Gastrocnemius medialis (tissue), 4 donors: Measurements from ENCODE around the gene B3GNT9. TPM values are rescaled to one million over a fixed set of nuclear protein-coding genes. Genes with fewer than 3 reads are reported as not detected.

ENCODE experiments used
- ATAC-seq, 2 donors: fragments of 150-250 bp; one replicate each; pipeline ENCODE4 v1.9.1; 2016
- DNase-seq, 2 donors: peaks; one replicate each; pipeline ENCODE4 v3.0.0-alpha.2; 2019
- H3K27ac ChIP-seq, 4 donors: fragments of 200-600 bp; sonication (generic); 1 replicate in 1 of 4; 2 replicates in 3 of 4; pipeline ENCODE4 v1.5.1; 2016 to 2018; ENCODE audit warnings: mild to moderate bottlenecking in 2 of 4, moderate library complexity in 1 of 4
- H3K27me3 ChIP-seq, 3 donors: fragments of 200-600 bp; sonication (generic) in 2 of 3; 1 replicate in 1 of 3; 2 replicates in 2 of 3; pipeline versions ENCODE4 v1.5.1 to v1.6.0; 2016 to 2019; ENCODE audit warnings: mild to moderate bottlenecking in 1 of 3, moderate library complexity in 1 of 3
- H3K36me3 ChIP-seq, 2 donors: fragments of 200-600 bp; sonication (generic) in 1 of 2; one replicate each; pipeline ENCODE4 v1.5.1; 2017 to 2018
- H3K4me1 ChIP-seq, 2 donors: fragments of 200-600 bp; sonication (generic) in 1 of 2; one replicate each; pipeline ENCODE4 v1.5.1; 2016 to 2017; ENCODE audit warnings: mild to moderate bottlenecking in 2 of 2
- H3K4me3 ChIP-seq, 4 donors: fragments of 200-600 bp; sonication (generic) in 3 of 4; 1 replicate in 1 of 4; 2 replicates in 3 of 4; pipeline ENCODE4 v1.5.1; 2016 to 2019; ENCODE audit warnings: mild to moderate bottlenecking in 2 of 4
- H3K9me3 ChIP-seq, 3 donors: fragments of 200-600 bp; sonication (generic) in 2 of 3; 1 replicate in 1 of 3; 2 replicates in 2 of 3; pipeline ENCODE4 v1.5.1; 2016 to 2019
- POLR2A ChIP-seq, 2 donors: fragments of 450-650 bp; IDR thresholded peaks; one replicate each; pipeline ENCODE4 v1.6.1; 2017; ENCODE audit warnings: antibody characterized with exemption in 2 of 2, mild to moderate bottlenecking in 2 of 2, moderate library complexity in 2 of 2
- in situ Hi-C, 4 donors: fragments of 200-750 bp; cut with MboI; loops; one replicate each; pipeline versions ENCODE4 v1.15.0 to v1.8.0; 2017; ENCODE audit warnings: low sequenced_read_pairs in 4 of 4
- intact Hi-C: fragments of 100-400 bp; cut with DNase I; formaldehyde crosslinking; loops from one replicate; pipeline ENCODE4 v1.15.1; 2023; ENCODE audit warnings: low total_unique reads
- total RNA-seq, 4 donors: library from RNA; depleted of rRNA; stranded (reverse); fragments of >200 nt; gene quantifications; one replicate each; pipeline versions ENCODE4 v1.1.0 to v1.2.3, GENCODE V29; 2016
- TF ChIP-seq, protein P1 (sequence below), 5 experiments: fragments of 450-650 bp in 3 of 5; fragments of 200-600 bp in 2 of 5; sonication (generic) in 2 of 5; IDR thresholded peaks in 4 of 5; conservative IDR thresholded peaks in 1 of 5; 1 replicate in 4 of 5; 2 replicates in 1 of 5; pipeline ENCODE4 v1.5.1; 2016 to 2019; ENCODE audit warnings: antibody characterized with exemption in 5 of 5, mild to moderate bottlenecking in 3 of 5, moderate library complexity in 3 of 5

Gene B3GNT9
- total RNA-seq, 4 donors from 2014 or later: 1.5 to 3.1 (median 2.6) TPM

- Histone ChIP-seq H3K4me3 (peak overlapping the region; percentile 65 to 88 (median 70)), H3K27ac (peak overlapping the region; percentile 85 to 97 (median 95)), H3K27me3 (no peaks in the 10 kb centered on the region), H3K4me1 (peaks cover 15 to 31% of the 10 kb centered on the region in 2 donors), H3K9me3 (no peaks in the 10 kb centered on the region), H3K36me3 (no peaks in the 10 kb centered on the region)
- no peak for TF ChIP-seq POLR2A (IDR thresholded peaks at IDR 0.05)
- TF ChIP-seq, protein P1, sequence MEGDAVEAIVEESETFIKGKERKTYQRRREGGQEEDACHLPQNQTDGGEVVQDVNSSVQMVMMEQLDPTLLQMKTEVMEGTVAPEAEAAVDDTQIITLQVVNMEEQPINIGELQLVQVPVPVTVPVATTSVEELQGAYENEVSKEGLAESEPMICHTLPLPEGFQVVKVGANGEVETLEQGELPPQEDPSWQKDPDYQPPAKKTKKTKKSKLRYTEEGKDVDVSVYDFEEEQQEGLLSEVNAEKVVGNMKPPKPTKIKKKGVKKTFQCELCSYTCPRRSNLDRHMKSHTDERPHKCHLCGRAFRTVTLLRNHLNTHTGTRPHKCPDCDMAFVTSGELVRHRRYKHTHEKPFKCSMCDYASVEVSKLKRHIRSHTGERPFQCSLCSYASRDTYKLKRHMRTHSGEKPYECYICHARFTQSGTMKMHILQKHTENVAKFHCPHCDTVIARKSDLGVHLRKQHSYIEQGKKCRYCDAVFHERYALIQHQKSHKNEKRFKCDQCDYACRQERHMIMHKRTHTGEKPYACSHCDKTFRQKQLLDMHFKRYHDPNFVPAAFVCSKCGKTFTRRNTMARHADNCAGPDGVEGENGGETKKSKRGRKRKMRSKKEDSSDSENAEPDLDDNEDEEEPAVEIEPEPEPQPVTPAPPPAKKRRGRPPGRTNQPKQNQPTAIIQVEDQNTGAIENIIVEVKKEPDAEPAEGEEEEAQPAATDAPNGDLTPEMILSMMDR (IDR thresholded peaks at IDR 0.05 in 4 of 5, conservative IDR thresholded peaks at IDR 0.05 in 1 of 5): no peak
- ATAC-seq (peak in 1 of 2 donors; percentile 18), DNase-seq (no peak)
- in situ Hi-C loops: no loop called here
- intact Hi-C loops: loop anchor here (1.0 kb wide), 1 partner anchor 25 kb away; the partner anchor contains the start of genes FBXL8 and TRADD
Measured at GRCh38 chr16:67184453-67184994, 33.7 kb upstream of the B3GNT9 start.

DNA sequence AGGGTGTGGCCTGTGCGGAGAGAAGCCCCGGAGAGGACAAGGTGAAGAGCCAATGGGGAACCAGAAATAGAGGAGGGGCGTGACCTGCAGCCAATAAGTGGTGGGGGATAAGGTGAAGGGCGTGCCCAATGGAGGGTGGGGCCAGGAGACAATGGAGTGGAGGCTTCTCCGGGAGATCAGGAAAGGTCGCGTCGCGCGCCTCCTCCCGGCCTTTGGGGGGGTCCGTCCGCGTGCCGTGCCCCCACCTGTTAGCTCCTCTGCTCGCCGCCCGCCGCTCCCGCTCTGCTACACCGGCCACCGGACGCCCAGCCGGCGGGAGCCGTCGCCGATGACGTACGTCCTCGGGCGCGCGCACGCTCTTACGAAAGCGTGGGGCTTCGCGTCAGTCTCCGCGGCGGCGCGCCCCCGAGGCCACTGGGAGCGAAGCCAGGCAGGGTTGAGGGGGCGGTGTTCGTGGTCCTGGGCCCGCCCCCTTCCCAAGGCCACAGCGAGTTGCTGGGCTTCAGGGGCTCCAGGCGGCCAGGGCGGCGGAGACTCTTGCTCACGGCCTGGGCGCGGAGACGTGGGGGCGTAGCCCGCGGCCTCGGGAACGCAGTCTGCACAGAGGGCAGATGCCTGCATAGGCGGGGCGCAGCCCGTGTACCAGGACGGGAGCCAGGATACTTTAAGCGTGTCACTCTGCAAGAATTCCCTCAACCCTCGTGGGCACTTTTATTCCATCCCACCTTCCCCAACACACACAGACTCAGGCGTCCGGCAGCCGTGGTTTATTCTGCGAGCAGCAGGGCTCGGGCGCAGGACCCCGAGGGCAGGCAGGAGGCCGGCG is 33.0 kb upstream of the B3GNT9 start, which contains the start of gene MATCAP1:
Gene MATCAP1, minus strand, starts transcription at position 337 of the 826 bp plus-strand sequence. CDS start 3,353 bp downstream, outside the sequence.
- DNase-seq (peak; percentile 95 to 97), ATAC-seq (peak; percentile 93 to 96)
- peak within 1 kb of the TSS; percentile 65 to 88 (median 70) for H3K4me3 ChIP-seq
- H3K27me3 ChIP-seq: no peaks in the 10 kb centered on the region
- intact Hi-C loops: loop anchor here (1.0 kb wide), 1 partner anchor 25 kb away; the partner anchor contains the start of genes FBXL8 and TRADD
- H3K4me1 ChIP-seq: peaks cover 15 to 31% of the 10 kb centered on the region in 2 donors
- H3K27ac ChIP-seq: peak within 1 kb of the TSS; percentile 85 to 97 (median 95)
- TF ChIP-seq POLR2A (IDR thresholded peaks at IDR 0.05): peak; percentile 61 to 63
- TF ChIP-seq, protein P1 (IDR thresholded peaks at IDR 0.05 in 4 of 5, conservative IDR thresholded peaks at IDR 0.05 in 1 of 5): no peak
- in situ Hi-C loops: no loop called here
- H3K9me3 ChIP-seq: no peaks in the 10 kb centered on the region
- H3K36me3 ChIP-seq: no peaks in the 10 kb centered on the region

DNA sequence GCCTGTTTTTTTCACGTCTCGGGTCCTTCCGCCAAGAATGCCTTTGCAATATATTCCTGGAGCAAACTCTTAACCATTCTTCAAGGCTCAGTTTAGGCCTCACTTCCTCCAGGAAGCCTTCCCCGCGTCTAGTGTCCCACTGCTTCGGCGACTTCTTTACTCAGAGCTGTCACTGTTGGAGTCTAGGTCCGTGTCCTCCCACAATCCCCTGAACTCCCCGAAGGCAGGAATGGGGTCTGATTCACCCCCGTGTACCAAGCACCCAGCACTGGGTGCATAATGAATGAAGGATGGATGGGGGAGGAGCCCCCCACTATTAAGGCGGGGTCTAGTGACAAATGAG is 32.5 kb upstream of the B3GNT9 start:
- H3K36me3 ChIP-seq: no peaks in the 10 kb centered on the region
- DNase-seq (no peak), ATAC-seq (no peak)
- TF ChIP-seq POLR2A (IDR thresholded peaks at IDR 0.05): no peak
- TF ChIP-seq, protein P1 (IDR thresholded peaks at IDR 0.05 in 4 of 5, conservative IDR thresholded peaks at IDR 0.05 in 1 of 5): no peak
- peak overlapping the region; percentile 65 to 88 (median 70) for H3K4me3 ChIP-seq
- intact Hi-C loops (no loop called here), in situ Hi-C loops (no loop called here)
- no peaks in the 10 kb centered on the region for H3K27me3 ChIP-seq
- no peaks in the 10 kb centered on the region for H3K9me3 ChIP-seq
- H3K4me1 ChIP-seq: peaks cover 21 to 31% of the 10 kb centered on the region in 2 donors
- H3K27ac ChIP-seq: peak overlapping the region; percentile 85 to 97 (median 95)

DNA sequence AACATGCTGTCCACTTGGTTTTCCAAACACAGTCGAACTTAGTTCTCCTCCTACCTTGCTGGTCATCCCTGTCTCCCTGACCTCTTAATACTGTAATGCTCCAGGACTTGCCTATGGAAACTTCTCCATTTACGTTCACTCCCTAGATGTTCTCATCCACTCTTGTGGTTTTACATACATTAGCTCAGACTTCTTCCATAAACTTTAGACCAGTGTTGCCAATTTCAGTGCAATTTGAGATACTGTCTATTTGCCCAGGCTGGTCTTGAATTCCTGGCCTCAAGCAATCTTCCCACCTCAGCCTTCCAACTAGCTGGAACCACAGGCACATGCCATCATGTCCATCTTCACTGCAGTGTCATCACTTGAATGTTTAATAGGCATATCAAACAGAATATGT is 31.5 kb upstream of the B3GNT9 start:
- intact Hi-C loops: no loop called here
- Histone ChIP-seq H3K4me3 (no peak overlapping the region), H3K36me3 (no peaks in the 10 kb centered on the region), H3K27ac (peak overlapping the region in 1 of 4 donors; percentile 57), H3K27me3 (no peaks in the 10 kb centered on the region), H3K4me1 (peaks cover 30 to 37% of the 10 kb centered on the region in 2 donors), H3K9me3 (no peaks in the 10 kb centered on the region)
- in situ Hi-C loops: no loop called here
- no peak for TF ChIP-seq POLR2A (IDR thresholded peaks at IDR 0.05)
- TF ChIP-seq, protein P1 (IDR thresholded peaks at IDR 0.05 in 4 of 5, conservative IDR thresholded peaks at IDR 0.05 in 1 of 5): no peak
- ATAC-seq (no peak), DNase-seq (no peak)
